MCF 10A (cell line): ENCODE measurements around the gene DPYD. TPM values are rescaled to one million over a fixed set of nuclear protein-coding genes. Genes with fewer than 3 reads are reported as not detected.

ENCODE experiments used
- BruUV-seq: library from RNA; stranded (reverse); fragments of 400-500 nt; replicated peaks from 2 replicates; lab custom pipeline; 2021; lab: Mats Ljungman, UMichigan
- CTCF ChIA-PET: fragments of 300-600 bp; sonication (Branson Sonifier 250); formaldehyde crosslinking; extraction: SDS; loops from one replicate; lab custom pipeline; 2021; ENCODE audit warnings: antibody characterized with exemption, inconsistent platforms; lab: Yijun Ruan, JAX
- POLR2A ChIA-PET: fragments of 300-600, 350-650 bp; sonication (Branson Sonifier 250); formaldehyde crosslinking; extraction: SDS; loops from one replicate; lab custom pipeline; 2020; ENCODE audit warnings: antibody characterized with exemption, inconsistent platforms; lab: Yijun Ruan, JAX
- DNase-seq: peaks from one replicate; pipeline ENCODE4 v3.0.0-alpha.2; 2018; ENCODE audit not compliant: unreplicated experiment
- H3K27ac Mint-ChIP-seq: one replicate; pipeline ENCODE4 v1.8.0; 2022; ENCODE audit warnings: mild to moderate bottlenecking, low read depth, mixed read lengths; ENCODE audit not compliant: unreplicated experiment
- H3K27me3 Mint-ChIP-seq: one replicate; pipeline ENCODE4 v1.8.0; 2022; ENCODE audit warnings: mixed read lengths; ENCODE audit not compliant: insufficient read depth, unreplicated experiment
- H3K36me3 Mint-ChIP-seq: one replicate; pipeline ENCODE4 v1.8.0; 2022; ENCODE audit warnings: mild to moderate bottlenecking, moderate library complexity, mixed read lengths; ENCODE audit not compliant: insufficient read depth, unreplicated experiment
- H3K4me1 Mint-ChIP-seq: one replicate; pipeline ENCODE4 v1.8.0; 2022; ENCODE audit warnings: mixed read lengths; ENCODE audit not compliant: insufficient read depth, unreplicated experiment
- H3K4me3 Mint-ChIP-seq: one replicate; pipeline ENCODE4 v1.8.0; 2022; ENCODE audit warnings: mild to moderate bottlenecking, moderate library complexity, mixed read lengths; ENCODE audit not compliant: unreplicated experiment
- H3K9me3 Mint-ChIP-seq: one replicate; pipeline ENCODE4 v1.8.0; 2022; ENCODE audit warnings: mixed read lengths; ENCODE audit not compliant: unreplicated experiment
- intact Hi-C: fragments of 100-400 bp; cut with micrococcal nuclease; formaldehyde crosslinking; loops from 2 replicates; pipeline ENCODE4 v1.14.1; 2022
- total RNA-seq: library from RNA; stranded (reverse); gene quantifications from 2 replicates; pipeline ENCODE4 v1.2.3, GENCODE V29; 2022
- TF ChIP-seq, protein P1 (sequence below): fragments of 200-600 bp; IDR thresholded peaks from one replicate; pipeline ENCODE4 v1.8.0; 2022; ENCODE audit warnings: antibody characterized with exemption, mild to moderate bottlenecking; ENCODE audit not compliant: unreplicated experiment

DPYD gene
- total RNA-seq, 1 experiment from 2014 or later: 48.2 TPM

DNA sequence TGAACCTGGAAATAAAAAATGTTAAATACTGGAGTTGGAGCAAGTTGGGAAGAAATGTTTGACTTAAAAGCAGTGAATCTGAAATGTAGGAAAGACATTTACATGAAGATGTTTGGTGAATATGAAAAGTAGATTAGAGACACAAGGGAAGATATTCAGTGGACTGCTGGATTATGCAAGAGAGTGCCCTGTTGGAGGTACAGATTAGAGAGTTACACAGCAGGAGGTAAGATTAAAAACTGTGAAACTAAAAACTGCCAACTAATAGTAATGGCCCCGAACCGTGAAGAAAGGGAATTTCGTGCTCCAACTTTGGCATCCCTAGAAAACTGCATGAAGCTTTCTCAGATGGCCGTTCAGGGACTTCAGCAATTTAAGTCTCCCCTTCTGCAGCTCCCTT lies 375.4 kb downstream of the DPYD start:
- TF ChIP-seq, protein P1, sequence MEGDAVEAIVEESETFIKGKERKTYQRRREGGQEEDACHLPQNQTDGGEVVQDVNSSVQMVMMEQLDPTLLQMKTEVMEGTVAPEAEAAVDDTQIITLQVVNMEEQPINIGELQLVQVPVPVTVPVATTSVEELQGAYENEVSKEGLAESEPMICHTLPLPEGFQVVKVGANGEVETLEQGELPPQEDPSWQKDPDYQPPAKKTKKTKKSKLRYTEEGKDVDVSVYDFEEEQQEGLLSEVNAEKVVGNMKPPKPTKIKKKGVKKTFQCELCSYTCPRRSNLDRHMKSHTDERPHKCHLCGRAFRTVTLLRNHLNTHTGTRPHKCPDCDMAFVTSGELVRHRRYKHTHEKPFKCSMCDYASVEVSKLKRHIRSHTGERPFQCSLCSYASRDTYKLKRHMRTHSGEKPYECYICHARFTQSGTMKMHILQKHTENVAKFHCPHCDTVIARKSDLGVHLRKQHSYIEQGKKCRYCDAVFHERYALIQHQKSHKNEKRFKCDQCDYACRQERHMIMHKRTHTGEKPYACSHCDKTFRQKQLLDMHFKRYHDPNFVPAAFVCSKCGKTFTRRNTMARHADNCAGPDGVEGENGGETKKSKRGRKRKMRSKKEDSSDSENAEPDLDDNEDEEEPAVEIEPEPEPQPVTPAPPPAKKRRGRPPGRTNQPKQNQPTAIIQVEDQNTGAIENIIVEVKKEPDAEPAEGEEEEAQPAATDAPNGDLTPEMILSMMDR: no peak
- ChIA-PET POLR2A (no interaction called here), CTCF (interaction anchor here (0.7 kb wide), 1 partner anchor 20 kb away, joined by 3 read pairs; no protein-coding TSS in a partner anchor)
- Mint-ChIP-seq H3K36me3 (no peaks in the 10 kb centered on the region), H3K9me3 (no peaks in the 10 kb centered on the region), H3K27ac (no peak overlapping the region), H3K4me1 (no peaks in the 10 kb centered on the region), H3K4me3 (no peak overlapping the region), H3K27me3 (no peaks in the 10 kb centered on the region)
- no peak for DNase-seq
- intact Hi-C loops: no loop called here
- BruUV-seq: no TSS peak

DNA sequence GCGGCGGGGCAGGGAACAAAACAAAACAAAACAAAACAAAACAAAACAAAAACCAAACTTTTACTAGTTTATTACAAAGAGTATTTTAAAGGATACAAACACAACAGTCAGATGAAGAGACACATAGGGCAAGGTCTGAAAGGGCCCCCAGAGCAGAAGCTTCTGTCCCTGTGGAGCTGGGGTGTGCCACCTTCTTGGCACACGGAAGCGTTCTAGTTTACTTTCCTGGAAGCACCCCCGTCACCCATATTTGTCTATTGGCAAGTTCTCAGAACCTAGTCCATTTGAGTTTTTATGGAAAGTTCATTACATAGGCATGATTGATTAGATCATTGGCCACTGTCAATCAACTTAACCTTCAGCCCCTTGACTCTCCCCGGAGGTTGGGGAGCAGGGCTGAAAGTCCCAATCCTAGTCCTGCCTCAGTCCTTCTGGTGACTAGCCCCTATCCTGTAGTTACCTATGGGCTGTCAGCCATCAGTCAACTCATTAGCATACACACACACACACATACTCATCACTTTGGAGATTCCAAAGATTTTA lies 380.4 kb downstream of the DPYD start:
- Mint-ChIP-seq H3K4me3 (no peak overlapping the region), H3K27ac (no peak overlapping the region), H3K36me3 (no peaks in the 10 kb centered on the region), H3K9me3 (no peaks in the 10 kb centered on the region), H3K4me1 (no peaks in the 10 kb centered on the region), H3K27me3 (no peaks in the 10 kb centered on the region)
- no TSS peak for BruUV-seq
- intact Hi-C loops: no loop called here
- TF ChIP-seq, protein P1: no peak
- DNase-seq: no peak
- CTCF ChIA-PET: no interaction called here
- POLR2A ChIA-PET: no interaction called here

DNA sequence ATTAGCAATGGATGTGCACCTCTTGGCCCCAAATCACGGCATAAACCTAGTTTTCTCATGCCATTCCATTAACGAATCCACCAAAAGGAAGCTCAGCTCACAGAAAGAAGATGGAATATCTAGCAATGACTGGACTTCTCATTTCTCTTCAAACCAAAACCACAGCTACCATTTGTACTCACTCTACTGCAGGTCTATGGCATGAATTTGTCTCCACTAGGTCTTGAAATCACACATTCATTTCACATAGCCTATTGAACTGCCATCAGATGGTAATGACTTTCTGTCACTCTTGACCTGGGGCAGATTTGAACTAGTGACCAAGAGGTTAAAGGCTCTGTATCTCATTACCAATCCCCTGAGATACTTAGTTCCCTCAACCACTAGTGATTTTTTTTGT lies 382.7 kb downstream of the DPYD start:
- intact Hi-C loops: no loop called here
- no peak for DNase-seq
- Mint-ChIP-seq H3K4me1 (no peaks in the 10 kb centered on the region), H3K36me3 (peaks cover 5% of the 10 kb centered on the region), H3K27me3 (no peaks in the 10 kb centered on the region), H3K4me3 (no peak overlapping the region), H3K9me3 (no peaks in the 10 kb centered on the region), H3K27ac (no peak overlapping the region)
- CTCF ChIA-PET: interaction anchor here (1.1 kb wide), 1 partner anchor 12 kb away, joined by 4 read pairs; no protein-coding TSS in a partner anchor
- POLR2A ChIA-PET: no interaction called here
- TF ChIP-seq, protein P1: no peak
- no TSS peak for BruUV-seq

DNA sequence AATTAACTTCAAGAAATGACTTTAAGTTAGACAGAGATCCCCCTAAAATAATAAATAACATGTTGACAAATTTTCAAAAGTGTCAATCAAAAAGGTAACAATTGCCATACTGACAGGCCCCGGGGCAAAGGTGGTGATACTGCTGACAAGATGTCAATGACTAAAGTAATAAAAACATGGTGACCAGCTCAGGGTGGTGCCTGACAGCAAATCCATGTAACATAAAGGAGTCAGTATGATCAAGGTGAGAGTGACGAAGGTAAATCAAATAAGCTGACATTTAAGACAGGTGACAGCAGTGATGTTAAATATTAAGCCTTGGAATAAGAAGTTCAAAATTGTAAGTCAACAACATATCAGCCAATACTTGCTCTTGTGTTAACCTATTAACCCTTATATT lies 387.5 kb downstream of the DPYD start:
- no peaks in the 10 kb centered on the region for H3K9me3 Mint-ChIP-seq
- H3K4me3 Mint-ChIP-seq: no peak overlapping the region
- H3K27me3 Mint-ChIP-seq: no peaks in the 10 kb centered on the region
- H3K36me3 Mint-ChIP-seq: peaks cover 11% of the 10 kb centered on the region
- DNase-seq: no peak
- CTCF ChIA-PET: no interaction called here
- POLR2A ChIA-PET: no interaction called here
- no peaks in the 10 kb centered on the region for H3K4me1 Mint-ChIP-seq
- H3K27ac Mint-ChIP-seq: no peak overlapping the region
- TF ChIP-seq, protein P1: no peak
- no TSS peak for BruUV-seq
- intact Hi-C loops: no loop called here
